ENCODE data around the gene ETFA.

Gene ETFA

DNA sequence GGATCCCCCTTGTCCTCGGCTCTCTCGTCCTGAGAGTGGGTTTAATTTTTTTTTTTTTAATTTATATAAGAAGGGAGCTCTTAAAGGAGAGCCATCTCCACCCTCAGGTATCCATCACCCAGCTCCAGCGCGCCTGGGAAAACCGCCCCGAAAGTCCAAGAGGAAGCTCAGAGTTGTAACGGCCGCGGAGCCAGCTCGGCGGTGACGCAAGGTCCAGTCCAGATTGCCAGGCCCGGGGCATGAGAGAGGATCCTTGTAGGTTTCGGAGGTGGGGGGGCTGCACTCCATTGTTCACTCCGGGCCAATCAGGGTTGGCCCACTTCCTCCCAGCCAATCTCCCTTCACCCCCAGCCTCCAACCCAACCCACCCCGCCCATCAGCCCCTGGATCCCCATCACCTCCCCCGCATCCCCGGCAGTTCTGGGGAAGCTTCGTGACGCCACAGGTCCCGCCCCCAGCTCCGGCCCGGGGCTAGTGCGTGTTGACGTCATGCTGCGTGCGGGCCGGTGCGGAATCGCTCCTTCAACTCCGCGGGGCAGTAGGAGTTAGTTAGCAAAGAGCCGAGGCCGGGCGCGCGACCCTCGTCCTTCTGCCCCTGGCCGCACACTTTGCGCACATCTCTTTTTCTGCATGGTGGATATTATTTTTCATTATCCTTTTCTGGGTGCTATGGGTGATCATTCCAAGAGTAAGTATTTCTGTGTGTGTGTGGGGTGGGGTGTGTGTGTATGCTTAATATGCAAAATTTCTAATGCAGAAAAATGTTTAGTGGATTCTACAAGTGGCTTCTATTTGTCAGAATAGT is 25.2 kb upstream of the ETFA start, which contains the start of gene ISL2:
Gene ISL2 (plus strand): TSS at position 520 of the 805 bp plus-strand sequence. CDS start 111 bp downstream, at position 631.
- POLR2A ChIA-PET: interaction anchor here (0.6 to 3.5 kb wide), 34 partner anchors 8 to 628 kb away, joined by 3 to 71 read pairs (median 6); partner anchors contain the start of gene ETFA
- CTCF ChIA-PET: interaction anchor here (1.0 kb wide), 1 partner anchor 146 kb away, joined by 3 read pairs; no protein-coding TSS in a partner anchor
- TF ChIP-seq CTBP1 (IDR thresholded peaks at IDR 0.05; ENCODE audit: borderline replicate concordance) (peak; percentile 60; the same call in 1 of the 2 replicates), SP1 (IDR thresholded peaks at IDR 0.05) (no peak), L3MBTL2 (conservative IDR thresholded peaks at IDR 0.05) (no peak), FOXM1 (IDR thresholded peaks at IDR 0.05; ENCODE audit: borderline replicate concordance) (no peak), PKNOX1 (IDR thresholded peaks at IDR 0.05) (no peak), ARNT (IDR thresholded peaks at IDR 0.05) (peak; percentile 80)
- peak; percentile 90 for DNase-seq (ENCODE audit: extremely low spot score)

GRCh38 chr15:76335307-76336253 is 24.3 kb upstream of the ETFA start:
- peak; percentile 45 for DNase-seq (ENCODE audit: extremely low spot score)
- ChIA-PET POLR2A (interaction anchor here (0.5 to 3.5 kb wide), 33 partner anchors 7 to 629 kb away, joined by 3 to 71 read pairs (median 6); partner anchors contain the start of gene ETFA), CTCF (interaction anchor here (1.0 kb wide), 1 partner anchor 145 kb away, joined by 3 read pairs; no protein-coding TSS in a partner anchor)
- TF ChIP-seq L3MBTL2 (conservative IDR thresholded peaks at IDR 0.05) (peak; percentile 19), ELF4 (IDR thresholded peaks at IDR 0.05) (no peak)

GRCh38 chr15:76334438-76335306 is 23.4 kb upstream of the ETFA start:
- TF ChIP-seq ZNF384 (IDR thresholded peaks at IDR 0.05) (peak; percentile 66; the same call in 1 of the 2 replicates), NFRKB (IDR thresholded peaks at IDR 0.05) (no peak)
- ChIA-PET POLR2A (interaction anchor here (1.0 to 3.5 kb wide), 5 partner anchors 9 to 630 kb away, joined by 3 to 71 read pairs (median 5); partner anchors contain the start of gene ETFA), CTCF (interaction anchor here (1.1 kb wide), 1 partner anchor 10 kb away, joined by 3 read pairs; no protein-coding TSS in a partner anchor)
- no peak for DNase-seq (ENCODE audit: extremely low spot score)

GRCh38 chr15:76333720-76334437 is 22.6 kb upstream of the ETFA start:
- DNase-seq (ENCODE audit: extremely low spot score): no peak
- TF ChIP-seq ZNF384 (IDR thresholded peaks at IDR 0.05) (no peak), HDGF (IDR thresholded peaks at IDR 0.05; ENCODE audit: borderline replicate concordance) (no peak), LEF1 (IDR thresholded peaks at IDR 0.05; ENCODE audit: borderline replicate concordance) (no peak), NFRKB (IDR thresholded peaks at IDR 0.05) (no peak), TARDBP (IDR thresholded peaks at IDR 0.05) (no peak), FOXK2 (IDR thresholded peaks at IDR 0.05) (no peak), FOXA1 (IDR thresholded peaks at IDR 0.05) (no peak), FOXM1 (IDR thresholded peaks at IDR 0.05; ENCODE audit: borderline replicate concordance) (no peak)
- POLR2A ChIA-PET: interaction anchor here (0.7 to 1.0 kb wide), 3 partner anchors 8 to 22 kb away, joined by 3 read pairs; partner anchors contain the start of gene ETFA
- CTCF ChIA-PET: interaction anchor here (1.1 kb wide), 1 partner anchor 9 kb away, joined by 3 read pairs; no protein-coding TSS in a partner anchor

DNA sequence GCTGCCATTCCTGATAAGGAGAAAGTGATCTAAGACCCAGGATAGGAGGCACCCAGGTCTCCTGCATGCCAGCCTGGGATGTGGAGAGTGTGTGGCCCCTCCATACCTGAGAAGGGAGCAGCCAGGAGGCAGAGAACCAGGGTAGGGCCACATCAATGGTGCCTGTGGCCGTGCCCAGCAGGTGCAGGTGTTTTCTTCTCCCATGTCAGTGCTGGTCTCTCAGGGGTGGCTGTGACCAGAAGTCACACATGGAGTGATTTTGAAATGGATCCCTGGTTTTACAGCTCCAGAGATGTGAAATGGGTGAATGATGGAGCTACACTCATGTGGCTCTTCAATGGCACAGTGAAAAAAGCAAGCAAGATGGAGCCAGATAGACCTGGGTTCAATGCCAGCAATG is 22.0 kb upstream of the ETFA start:
- ChIA-PET CTCF (interaction anchor here (0.7 kb wide), 1 partner anchor 144 kb away, joined by 4 read pairs; no protein-coding TSS in a partner anchor), POLR2A (interaction anchor here (0.7 to 1.0 kb wide), 2 partner anchors 11 to 22 kb away, joined by 3 read pairs; partner anchors contain the start of gene ETFA)
- no peak for TF ChIP-seq FOXK2 (IDR thresholded peaks at IDR 0.05)
- no peak for TF ChIP-seq NFRKB (IDR thresholded peaks at IDR 0.05)
- TF ChIP-seq FOXM1 (IDR thresholded peaks at IDR 0.05; ENCODE audit: borderline replicate concordance): no peak
- TF ChIP-seq BHLHE40 (IDR thresholded peaks at IDR 0.05; ENCODE audit: borderline replicate concordance): no peak
- no peak for TF ChIP-seq L3MBTL2 (conservative IDR thresholded peaks at IDR 0.05)
- TF ChIP-seq SP1 (IDR thresholded peaks at IDR 0.05): no peak
- no peak for TF ChIP-seq TARDBP (IDR thresholded peaks at IDR 0.05)
- TF ChIP-seq HDGF (IDR thresholded peaks at IDR 0.05; ENCODE audit: borderline replicate concordance): no peak
- TF ChIP-seq ELF4 (IDR thresholded peaks at IDR 0.05): no peak
- no peak for TF ChIP-seq PKNOX1 (IDR thresholded peaks at IDR 0.05)
- TF ChIP-seq LEF1 (IDR thresholded peaks at IDR 0.05; ENCODE audit: borderline replicate concordance): no peak
- TF ChIP-seq SUZ12 (IDR thresholded peaks at IDR 0.05): no peak
- TF ChIP-seq CTBP1 (IDR thresholded peaks at IDR 0.05; ENCODE audit: borderline replicate concordance): no peak
- DNase-seq (ENCODE audit: extremely low spot score): no peak
